Measurements from ENCODE around the gene GRK5.
"Not testable (repeated sequence)": the region's sequence is repeated elsewhere in the genome, so short reads cannot be mapped to it uniquely, and the experiment has no call there.

The GRK5 gene

GRCh38 chr10:119461380-119461779, 254.0 kb downstream of the GRK5 start:
- DNase-seq (ENCODE audit: low read depth): no peak

GRCh38 chr10:119461923-119462322, 254.6 kb downstream of the GRK5 start:
- TF ChIP-seq POLR2A (IDR thresholded peaks at IDR 0.05; ENCODE audit: extremely low read depth, insufficient read length): no peak
- TF ChIP-seq MYC (IDR thresholded peaks at IDR 0.05; ENCODE audit: low read depth, low read length): no peak
- TF ChIP-seq MAX (IDR thresholded peaks at IDR 0.05; ENCODE audit: low read depth, low read length): no peak
- TF ChIP-seq CTCF (IDR thresholded peaks at IDR 0.05; ENCODE audit: low read depth, low read length): no peak
- H3K4me3 ChIP-seq (ENCODE audit: low read depth, low read length): no peak overlapping the region
- DNase-seq (ENCODE audit: low read depth): no peak

More at GRCh38 chr10:119461380-119461779, 254.0 kb downstream of the GRK5 start:
- TF ChIP-seq MAX (IDR thresholded peaks at IDR 0.05; ENCODE audit: low read depth, low read length): no peak
- TF ChIP-seq MYC (IDR thresholded peaks at IDR 0.05; ENCODE audit: low read depth, low read length): no peak
- no peak for TF ChIP-seq POLR2A (IDR thresholded peaks at IDR 0.05; ENCODE audit: extremely low read depth, insufficient read length)
- no peak for TF ChIP-seq CTCF (IDR thresholded peaks at IDR 0.05; ENCODE audit: low read depth, low read length)
- no peak overlapping the region for H3K4me3 ChIP-seq (ENCODE audit: low read depth, low read length)

GRCh38 chr10:119462773-119463172, 255.4 kb downstream of the GRK5 start:
- DNase-seq (ENCODE audit: low read depth): no peak
- no peak overlapping the region for H3K4me3 ChIP-seq (ENCODE audit: low read depth, low read length)

GRCh38 chr10:119463195-119463594, 255.8 kb downstream of the GRK5 start:
- not testable (repeated sequence) for H3K4me3 ChIP-seq (ENCODE audit: low read depth, low read length); DNase-seq (ENCODE audit: low read depth)

More at GRCh38 chr10:119462773-119463172, 255.4 kb downstream of the GRK5 start:
- TF ChIP-seq MAX (IDR thresholded peaks at IDR 0.05; ENCODE audit: low read depth, low read length) (no peak), CTCF (IDR thresholded peaks at IDR 0.05; ENCODE audit: low read depth, low read length) (no peak), MYC (IDR thresholded peaks at IDR 0.05; ENCODE audit: low read depth, low read length) (no peak), POLR2A (IDR thresholded peaks at IDR 0.05; ENCODE audit: extremely low read depth, insufficient read length) (no peak)

- no peak for TF ChIP-seq POLR2A (IDR thresholded peaks at IDR 0.05; ENCODE audit: extremely low read depth, insufficient read length)
- no peak for TF ChIP-seq CTCF (IDR thresholded peaks at IDR 0.05; ENCODE audit: low read depth, low read length)
- TF ChIP-seq MAX (IDR thresholded peaks at IDR 0.05; ENCODE audit: low read depth, low read length): no peak
- TF ChIP-seq MYC (IDR thresholded peaks at IDR 0.05; ENCODE audit: low read depth, low read length): no peak
- no peak for DNase-seq (ENCODE audit: low read depth)
- H3K4me3 ChIP-seq (ENCODE audit: low read depth, low read length): no peak overlapping the region
Observed at GRCh38 chr10:119465085-119465484, 257.7 kb downstream of the GRK5 start.

GRCh38 chr10:119466076-119466475, 258.7 kb downstream of the GRK5 start:
- TF ChIP-seq POLR2A (IDR thresholded peaks at IDR 0.05; ENCODE audit: extremely low read depth, insufficient read length) (no peak), MAX (IDR thresholded peaks at IDR 0.05; ENCODE audit: low read depth, low read length) (no peak), CTCF (IDR thresholded peaks at IDR 0.05; ENCODE audit: low read depth, low read length) (no peak), MYC (IDR thresholded peaks at IDR 0.05; ENCODE audit: low read depth, low read length) (no peak)
- no peak for DNase-seq (ENCODE audit: low read depth)
- H3K4me3 ChIP-seq (ENCODE audit: low read depth, low read length): no peak overlapping the region
